Measurements from ENCODE around the gene FBLN7.

The FBLN7 gene

GRCh38 chr2:112140205-112140802 is 2.1 kb downstream of the FBLN7 start:
- no peak for DNase-seq (ENCODE audit: extremely low read depth in 1 of 2, low read depth in 1 of 2)

GRCh38 chr2:112140899-112141625 is 2.9 kb downstream of the FBLN7 start:
- DNase-seq (ENCODE audit: extremely low read depth in 1 of 2, low read depth in 1 of 2), result no peak

GRCh38 chr2:112141626-112142007 is 3.4 kb downstream of the FBLN7 start:
- DNase-seq (ENCODE audit: extremely low read depth in 1 of 2, low read depth in 1 of 2), result no peak

- no peak for DNase-seq (ENCODE audit: extremely low read depth in 1 of 2, low read depth in 1 of 2)
Observed at GRCh38 chr2:112142525-112143078, 4.4 kb downstream of the FBLN7 start.

GRCh38 chr2:112143150-112143549 is 5.0 kb downstream of the FBLN7 start:
- no peak for DNase-seq (ENCODE audit: extremely low read depth in 1 of 2, low read depth in 1 of 2)

- DNase-seq (ENCODE audit: extremely low read depth in 1 of 2, low read depth in 1 of 2), result no peak
Observed at GRCh38 chr2:112144966-112145365, 6.8 kb downstream of the FBLN7 start.

GRCh38 chr2:112147382-112148168 is 9.4 kb downstream of the FBLN7 start:
- DNase-seq (ENCODE audit: extremely low read depth in 1 of 2, low read depth in 1 of 2), result no peak

- no peak for DNase-seq (ENCODE audit: extremely low read depth in 1 of 2, low read depth in 1 of 2)
Observed at GRCh38 chr2:112148477-112148876, 10.3 kb downstream of the FBLN7 start.

- no peak for DNase-seq (ENCODE audit: extremely low read depth in 1 of 2, low read depth in 1 of 2)
Observed at GRCh38 chr2:112149194-112149593, 11.0 kb downstream of the FBLN7 start.

GRCh38 chr2:112149866-112150435 is 11.8 kb downstream of the FBLN7 start:
- no peak for DNase-seq (ENCODE audit: extremely low read depth in 1 of 2, low read depth in 1 of 2)

GRCh38 chr2:112150447-112150846 is 12.3 kb downstream of the FBLN7 start:
- DNase-seq (ENCODE audit: extremely low read depth in 1 of 2, low read depth in 1 of 2), result no peak

GRCh38 chr2:112150851-112151250 is 12.7 kb downstream of the FBLN7 start:
- DNase-seq (ENCODE audit: extremely low read depth in 1 of 2, low read depth in 1 of 2), result no peak

GRCh38 chr2:112151271-112151670 is 13.1 kb downstream of the FBLN7 start:
- no peak for DNase-seq (ENCODE audit: extremely low read depth in 1 of 2, low read depth in 1 of 2)

- no peak for DNase-seq (ENCODE audit: extremely low read depth in 1 of 2, low read depth in 1 of 2)
Observed at GRCh38 chr2:112151701-112152440, 13.7 kb downstream of the FBLN7 start.

GRCh38 chr2:112152476-112153178 is 14.4 kb downstream of the FBLN7 start:
- no peak for DNase-seq (ENCODE audit: extremely low read depth in 1 of 2, low read depth in 1 of 2)

- DNase-seq (ENCODE audit: extremely low read depth in 1 of 2, low read depth in 1 of 2), result no peak
Observed at GRCh38 chr2:112153179-112153490, 14.9 kb downstream of the FBLN7 start.

GRCh38 chr2:112153501-112153900 is 15.3 kb downstream of the FBLN7 start:
- no peak for DNase-seq (ENCODE audit: extremely low read depth in 1 of 2, low read depth in 1 of 2)

GRCh38 chr2:112154246-112155117 is 16.3 kb downstream of the FBLN7 start:
- peak in 1 of 2 donors; percentile 26 for DNase-seq (ENCODE audit: extremely low read depth in 1 of 2, low read depth in 1 of 2)
